Stimulated activated CD4-positive, alpha-beta T cell treated with anti-CD3 and anti-CD28 coated beads, TNF-alpha, amount 100 ng/mL, for 48 hours (primary cell): Measurements from ENCODE around the gene MAVS.

ENCODE experiments used
- DNase-seq, 3 donors: peaks; one replicate each; pipeline ENCODE4 v3.0.0-alpha.2; 2020; ENCODE audit warnings: low read depth in 3 of 3

The MAVS gene

GRCh38 chr20:3846740-3847428, at the start of gene MAVS:
Gene MAVS (plus strand): TSS chr20:3846834. CDS start chr20:3854625, 7,791 bp downstream.
- DNase-seq: peak; percentile 66 to 89 (median 74)

GRCh38 chr20:3797226-3797545, 49.4 kb upstream of the MAVS start:
- no peak for DNase-seq

GRCh38 chr20:3797592-3798372, 48.9 kb upstream of the MAVS start:
- no peak for DNase-seq

GRCh38 chr20:3798373-3798768, 48.3 kb upstream of the MAVS start:
- DNase-seq: no peak

DNA sequence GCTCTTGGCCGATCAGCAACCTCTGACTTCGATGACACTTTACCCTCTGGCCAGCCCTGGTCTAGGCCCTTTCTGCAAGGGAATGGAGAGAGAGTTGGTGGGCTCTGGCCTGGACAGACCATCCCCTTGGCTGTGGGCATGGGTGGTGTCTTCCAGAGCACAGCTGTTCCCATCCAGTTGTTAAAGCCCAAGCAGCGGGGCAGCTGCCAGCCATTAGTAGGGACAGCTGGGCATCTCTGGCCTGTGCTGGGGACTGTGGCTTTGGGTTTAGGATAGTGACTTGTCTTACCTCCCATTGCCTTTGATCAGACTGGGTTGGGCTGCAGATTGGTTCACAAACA, 47.8 kb upstream of the MAVS start:
- no peak for DNase-seq

DNA sequence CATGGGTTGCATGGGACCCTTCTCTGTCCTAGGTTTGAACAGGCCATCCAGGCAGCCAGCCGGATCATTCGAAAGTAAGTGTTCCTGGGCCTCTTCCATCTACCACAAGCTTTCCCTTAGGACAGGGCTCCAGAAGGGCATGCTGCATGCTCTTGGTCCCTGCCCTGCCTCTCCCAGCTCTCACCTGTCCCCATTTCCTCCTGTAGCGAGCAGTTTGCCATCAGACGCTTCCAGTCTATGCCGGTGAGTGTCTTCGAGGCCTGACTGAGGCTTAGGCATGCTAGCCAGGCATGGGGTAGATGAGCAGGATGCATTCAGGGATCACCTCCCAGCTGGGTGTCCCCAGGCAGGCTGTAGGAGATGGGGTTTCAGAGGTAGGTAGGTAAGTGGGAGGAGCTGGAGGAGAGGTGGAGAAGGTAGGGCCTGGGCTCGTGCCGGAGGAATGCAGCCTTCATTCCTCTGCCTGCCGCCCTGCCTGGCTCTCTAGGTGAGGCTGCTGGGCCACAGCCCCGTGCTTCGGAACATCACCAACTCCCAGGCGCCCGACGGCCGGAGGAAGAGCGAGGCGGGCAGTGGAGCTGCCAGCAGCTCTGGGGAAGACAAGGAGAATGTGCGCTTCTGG, 46.3 kb upstream of the MAVS start:
- no peak for DNase-seq

DNA sequence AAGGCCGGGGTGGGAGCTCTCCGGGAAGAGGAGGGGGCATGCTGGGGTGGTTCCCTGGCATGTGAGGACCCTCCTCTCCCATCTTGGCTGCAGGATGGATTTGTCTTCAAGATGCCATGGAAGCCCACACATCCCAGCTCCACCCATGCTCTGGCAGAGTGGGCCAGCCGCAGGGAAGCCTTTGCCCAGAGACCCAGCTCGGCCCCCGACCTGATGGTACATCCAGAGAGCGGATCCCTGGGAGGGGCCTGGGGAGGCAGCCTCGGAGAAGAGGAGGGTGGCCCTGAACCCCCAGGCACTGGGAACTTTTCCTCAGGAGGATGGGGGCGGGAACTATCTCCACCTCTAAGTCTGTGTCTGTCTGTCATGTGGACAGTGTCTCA, 45.8 kb upstream of the MAVS start:
- no peak for DNase-seq

DNA sequence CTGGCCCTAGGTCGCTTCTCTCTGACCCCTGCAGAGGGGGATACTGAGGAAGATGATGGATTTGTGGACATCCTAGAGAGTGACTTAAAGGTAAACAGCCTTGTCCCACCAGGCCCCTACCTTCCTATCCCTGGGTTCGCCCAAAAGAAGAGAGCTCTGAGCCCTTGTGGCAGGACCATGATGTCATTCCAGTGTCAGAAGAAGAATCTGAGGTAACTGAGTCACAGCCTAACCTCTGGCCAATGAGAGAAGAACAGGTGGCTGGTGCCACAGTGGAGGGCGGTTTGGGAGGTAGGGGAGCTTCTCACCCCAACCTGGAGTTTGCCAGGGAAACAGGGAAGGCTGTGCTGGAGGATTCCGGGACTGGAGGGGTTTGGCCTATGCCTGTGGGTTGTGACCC, 45.3 kb upstream of the MAVS start:
- no peak for DNase-seq

- DNase-seq: no peak
These were observed 44.8 kb upstream of the MAVS start for GRCh38 chr20:3801846-3802245.

DNA sequence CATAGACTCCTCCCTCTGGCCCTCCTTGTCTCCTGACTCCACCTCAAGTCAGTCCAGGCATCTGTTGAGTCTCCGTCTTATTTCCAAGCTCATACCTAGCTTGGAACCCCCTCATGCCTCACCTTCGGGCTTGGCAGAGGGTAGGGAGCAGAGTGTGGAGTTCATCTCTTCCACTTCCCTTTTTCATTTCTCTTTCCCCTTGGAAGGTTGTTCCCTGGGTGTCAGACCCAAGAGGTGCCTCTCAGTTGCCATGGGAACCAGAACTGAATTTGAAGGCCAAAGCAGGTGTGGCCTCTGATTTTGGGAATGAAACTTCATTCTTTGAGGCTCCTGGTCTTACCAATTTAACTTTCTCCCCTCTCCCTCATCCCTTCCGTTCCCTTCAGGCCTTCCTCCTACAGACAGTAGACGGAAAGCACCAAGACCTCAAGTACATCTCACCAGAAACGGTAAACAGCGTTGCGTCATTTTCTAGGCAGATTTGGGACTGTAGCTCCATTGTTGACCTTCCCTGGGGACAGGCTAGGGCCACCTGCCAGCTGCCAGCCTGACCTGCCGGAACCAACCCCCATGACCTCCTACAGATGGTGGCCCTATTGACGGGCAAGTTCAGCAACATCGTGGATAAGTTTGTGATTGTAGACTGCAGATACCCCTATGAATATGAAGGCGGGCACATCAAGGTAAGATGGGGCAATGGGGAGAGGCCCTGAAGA, 44.0 kb upstream of the MAVS start:
- no peak for DNase-seq

GRCh38 chr20:3803289-3803688, 43.3 kb upstream of the MAVS start:
- no peak for DNase-seq

DNA sequence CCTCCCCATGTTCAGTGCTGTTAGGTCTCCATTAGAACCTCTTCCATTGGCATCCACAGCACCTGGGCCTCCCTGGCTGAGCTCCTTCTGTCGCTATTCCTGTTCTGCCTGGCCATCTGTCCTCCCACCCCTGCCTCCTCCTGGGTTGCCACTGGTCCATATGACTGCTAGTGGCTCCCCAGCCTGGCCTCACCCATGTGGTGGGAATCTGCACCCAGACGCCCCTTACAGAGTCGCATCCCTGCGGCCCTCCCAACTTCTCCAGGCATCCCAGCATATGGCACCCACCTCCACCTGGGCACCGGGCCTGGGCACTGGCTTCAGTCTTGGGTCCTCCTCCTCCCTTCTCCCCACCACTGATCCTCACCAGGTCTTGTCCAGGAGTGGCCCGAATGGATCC, 42.8 kb upstream of the MAVS start:
- no peak for DNase-seq

- DNase-seq: no peak
These were observed 42.3 kb upstream of the MAVS start for GRCh38 chr20:3804254-3804751.

GRCh38 chr20:3804781-3805180, 41.9 kb upstream of the MAVS start:
- no peak for DNase-seq

DNA sequence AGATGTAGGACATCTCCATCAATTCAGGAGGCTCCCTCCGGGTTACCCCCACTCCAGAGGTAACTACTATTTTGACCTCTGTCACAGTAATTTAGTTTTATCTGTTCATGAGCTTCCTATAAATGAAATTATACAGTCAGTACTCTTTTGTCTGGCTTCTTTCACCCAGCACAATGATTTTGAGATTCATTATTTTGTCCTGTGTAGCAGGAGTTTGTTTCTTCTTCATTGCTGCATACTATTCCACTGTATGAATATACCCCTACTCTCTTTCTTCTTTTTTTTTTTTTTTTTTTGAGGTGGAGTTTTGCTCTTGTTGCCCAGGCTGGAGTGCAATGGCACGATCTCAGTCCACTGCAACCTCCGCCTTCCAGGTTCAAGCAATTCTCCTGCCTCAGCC, 38.1 kb upstream of the MAVS start:
- DNase-seq: no peak

- DNase-seq: peak; percentile 73 to 89 (median 87)
These were observed 35.0 kb upstream of the MAVS start for GRCh38 chr20:3811467-3812258.

GRCh38 chr20:3812259-3812681, 34.4 kb upstream of the MAVS start:
- DNase-seq: no peak

DNA sequence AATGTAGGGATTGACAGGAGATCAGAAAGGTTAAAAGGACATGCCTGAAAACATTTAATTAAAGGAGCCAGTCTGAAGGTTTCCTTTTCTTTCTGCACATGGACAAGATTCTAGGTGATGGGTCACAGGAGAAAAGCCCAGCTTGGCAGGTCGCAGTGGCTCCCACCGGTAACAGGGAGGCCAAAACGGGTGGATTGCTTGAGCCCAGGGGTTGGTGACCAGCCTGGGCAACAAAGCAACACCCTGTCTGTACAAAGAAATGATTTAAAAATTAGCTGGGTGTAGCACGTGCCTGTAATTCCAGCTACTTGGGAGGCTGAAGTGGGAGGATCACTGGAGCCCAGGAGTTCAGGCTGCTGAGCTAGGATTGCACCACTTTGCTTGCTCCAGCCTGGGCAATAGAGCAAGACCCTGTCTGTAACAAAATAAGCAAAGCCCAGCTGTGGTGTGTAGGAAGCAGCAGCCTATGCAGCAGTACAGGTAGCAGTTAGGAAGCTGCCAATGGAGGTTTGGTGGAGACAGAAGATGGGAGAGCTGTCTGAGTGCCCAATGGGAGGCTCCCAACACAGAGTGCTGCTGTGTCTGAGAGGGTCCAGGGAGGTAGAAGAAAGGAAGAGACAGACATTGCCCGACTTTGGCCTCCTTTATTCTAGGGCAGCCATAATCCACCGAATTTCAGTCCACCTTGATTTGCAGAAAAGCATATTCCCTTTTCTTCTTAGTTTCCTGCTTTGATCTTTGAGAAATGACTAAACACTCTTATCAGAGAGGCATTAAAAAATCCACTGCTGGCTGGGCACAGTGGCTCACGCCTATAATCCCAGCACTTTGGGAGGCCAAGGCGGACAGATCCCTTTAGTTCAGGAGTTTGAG, 33.4 kb upstream of the MAVS start:
- DNase-seq: no peak

GRCh38 chr20:3813848-3814581, 32.6 kb upstream of the MAVS start:
- DNase-seq: no peak
